RWPE2 (cell line): Measurements from ENCODE around the gene SPIB.

ENCODE experiments used
- ATAC-seq: fragments of 200-7000 bp; cut with Tn5 transposase; 3 replicates; pipeline ENCODE4 v1.9.1; 2021; ENCODE audit warnings: low read depth
- DNase-seq: peaks from one replicate; pipeline ENCODE4 v3.0.0-alpha.2; 2020; ENCODE audit warnings: low spot score
- H3K27ac ChIP-seq: fragments of 450-650 bp; 2 replicates; pipeline ENCODE4 v1.5.1; 2017; ENCODE audit warnings: mild to moderate bottlenecking; ENCODE audit not compliant: poor library complexity, severe bottlenecking
- H3K27me3 ChIP-seq: fragments of 250-450 bp; sonication (Bioruptor Pico); 2 replicates; pipeline ENCODE4 v1.5.1; 2021; ENCODE audit warnings: mild to moderate bottlenecking, moderate library complexity; ENCODE audit not compliant: insufficient read depth, poor library complexity, severe bottlenecking
- H3K36me3 ChIP-seq: fragments of 250-450 bp; sonication (Bioruptor Pico); 2 replicates; pipeline ENCODE4 v1.5.1; 2020; ENCODE audit warnings: low read depth, mild to moderate bottlenecking, moderate library complexity
- H3K4me1 ChIP-seq: fragments of 250-450 bp; sonication (Bioruptor Pico); 2 replicates; pipeline ENCODE4 v1.5.1; 2021; ENCODE audit warnings: mild to moderate bottlenecking, moderate library complexity; ENCODE audit not compliant: insufficient read depth, poor library complexity, severe bottlenecking
- H3K4me3 ChIP-seq: fragments of 250-450 bp; sonication (Bioruptor Pico); 2 replicates; pipeline ENCODE4 v1.5.1; 2021; ENCODE audit warnings: mild to moderate bottlenecking, moderate library complexity; ENCODE audit not compliant: severe bottlenecking
- H3K9me3 ChIP-seq: fragments of 250-450 bp; sonication (Bioruptor Pico); 2 replicates; pipeline ENCODE4 v1.5.1; 2021; ENCODE audit warnings: mild to moderate bottlenecking, moderate library complexity; ENCODE audit not compliant: severe bottlenecking
- TF ChIP-seq, protein P1 (sequence below): fragments of 450-650 bp; IDR thresholded peaks from one replicate; pipeline ENCODE4 v1.5.1; 2017; ENCODE audit warnings: mild to moderate bottlenecking, moderate library complexity; ENCODE audit not compliant: poor library complexity, severe bottlenecking

Gene SPIB

GRCh38 chr19:50377517-50377916 is 41.2 kb upstream of the SPIB start:
- H3K27ac ChIP-seq, result no peak overlapping the region
- ATAC-seq (no peak), DNase-seq (no peak)
- H3K27me3 ChIP-seq, result no peaks in the 10 kb centered on the region
- H3K4me3 ChIP-seq, result no peak overlapping the region
- no peaks in the 10 kb centered on the region for H3K4me1 ChIP-seq
- TF ChIP-seq, protein P1, sequence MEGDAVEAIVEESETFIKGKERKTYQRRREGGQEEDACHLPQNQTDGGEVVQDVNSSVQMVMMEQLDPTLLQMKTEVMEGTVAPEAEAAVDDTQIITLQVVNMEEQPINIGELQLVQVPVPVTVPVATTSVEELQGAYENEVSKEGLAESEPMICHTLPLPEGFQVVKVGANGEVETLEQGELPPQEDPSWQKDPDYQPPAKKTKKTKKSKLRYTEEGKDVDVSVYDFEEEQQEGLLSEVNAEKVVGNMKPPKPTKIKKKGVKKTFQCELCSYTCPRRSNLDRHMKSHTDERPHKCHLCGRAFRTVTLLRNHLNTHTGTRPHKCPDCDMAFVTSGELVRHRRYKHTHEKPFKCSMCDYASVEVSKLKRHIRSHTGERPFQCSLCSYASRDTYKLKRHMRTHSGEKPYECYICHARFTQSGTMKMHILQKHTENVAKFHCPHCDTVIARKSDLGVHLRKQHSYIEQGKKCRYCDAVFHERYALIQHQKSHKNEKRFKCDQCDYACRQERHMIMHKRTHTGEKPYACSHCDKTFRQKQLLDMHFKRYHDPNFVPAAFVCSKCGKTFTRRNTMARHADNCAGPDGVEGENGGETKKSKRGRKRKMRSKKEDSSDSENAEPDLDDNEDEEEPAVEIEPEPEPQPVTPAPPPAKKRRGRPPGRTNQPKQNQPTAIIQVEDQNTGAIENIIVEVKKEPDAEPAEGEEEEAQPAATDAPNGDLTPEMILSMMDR, result no peak
- no peaks in the 10 kb centered on the region for H3K9me3 ChIP-seq
- peaks cover 25% of the 10 kb centered on the region for H3K36me3 ChIP-seq

- Histone ChIP-seq H3K27me3 (no peaks in the 10 kb centered on the region), H3K4me1 (no peaks in the 10 kb centered on the region), H3K4me3 (no peak overlapping the region), H3K36me3 (peaks cover 25% of the 10 kb centered on the region), H3K27ac (no peak overlapping the region), H3K9me3 (no peaks in the 10 kb centered on the region)
- TF ChIP-seq, protein P1, result no peak
- ATAC-seq (no peak), DNase-seq (no peak)
These were observed 40.4 kb upstream of the SPIB start for GRCh38 chr19:50378169-50378862.

DNA sequence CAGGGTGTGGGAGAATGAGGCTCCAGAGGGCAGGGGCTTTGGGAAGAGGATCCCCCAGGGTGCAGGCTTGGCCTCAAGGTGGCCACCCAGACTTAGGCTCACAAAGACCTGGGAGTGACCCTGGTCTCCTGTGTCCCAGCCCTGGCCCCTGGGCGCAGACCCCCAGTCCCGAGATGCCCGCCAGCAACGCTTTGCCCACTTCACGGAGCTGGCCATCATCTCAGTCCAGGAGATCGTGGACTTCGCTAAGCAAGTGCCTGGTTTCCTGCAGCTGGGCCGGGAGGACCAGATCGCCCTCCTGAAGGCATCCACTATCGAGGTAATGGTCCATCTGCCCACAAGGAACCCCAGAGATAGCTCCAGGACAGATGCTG is 39.9 kb upstream of the SPIB start:
- DNase-seq (no peak), ATAC-seq (no peak)
- Histone ChIP-seq H3K4me3 (no peak overlapping the region), H3K27ac (no peak overlapping the region), H3K9me3 (no peaks in the 10 kb centered on the region), H3K36me3 (peaks cover 25% of the 10 kb centered on the region), H3K4me1 (no peaks in the 10 kb centered on the region), H3K27me3 (no peaks in the 10 kb centered on the region)
- TF ChIP-seq, protein P1, result no peak

DNA sequence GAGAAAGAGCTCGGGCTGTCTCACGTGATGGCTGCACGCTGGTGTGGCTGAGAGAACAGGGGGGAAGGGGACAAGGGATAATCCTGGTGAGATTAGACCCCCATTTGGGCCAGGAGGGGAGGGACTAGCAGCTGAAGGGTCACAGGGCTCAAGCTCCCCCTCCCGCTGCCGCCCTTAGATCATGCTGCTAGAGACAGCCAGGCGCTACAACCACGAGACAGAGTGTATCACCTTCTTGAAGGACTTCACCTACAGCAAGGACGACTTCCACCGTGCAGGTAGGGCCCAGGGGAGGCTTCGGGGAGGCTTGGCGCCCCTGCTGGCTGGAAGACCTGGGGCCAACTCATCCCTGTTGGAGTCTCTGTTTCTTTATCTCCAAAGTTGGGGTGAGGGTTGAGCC is 39.1 kb upstream of the SPIB start:
- Histone ChIP-seq H3K27me3 (no peaks in the 10 kb centered on the region), H3K9me3 (no peaks in the 10 kb centered on the region), H3K4me1 (no peaks in the 10 kb centered on the region), H3K4me3 (no peak overlapping the region), H3K36me3 (peaks cover 25% of the 10 kb centered on the region), H3K27ac (no peak overlapping the region)
- DNase-seq (no peak), ATAC-seq (no peak)
- TF ChIP-seq, protein P1, result no peak

GRCh38 chr19:50380137-50380536 is 38.6 kb upstream of the SPIB start:
- no peak overlapping the region for H3K27ac ChIP-seq
- H3K27me3 ChIP-seq, result no peaks in the 10 kb centered on the region
- TF ChIP-seq, protein P1, result no peak
- H3K4me3 ChIP-seq, result no peak overlapping the region
- no peak for DNase-seq
- ATAC-seq, result no peak
- H3K4me1 ChIP-seq, result no peaks in the 10 kb centered on the region
- no peaks in the 10 kb centered on the region for H3K9me3 ChIP-seq
- peaks cover 25% of the 10 kb centered on the region for H3K36me3 ChIP-seq
